Measurements from ENCODE around the gene PAX4.

Gene PAX4

GRCh38 chr7:127588697-127589482 is 29.1 kb downstream of the PAX4 start:
- Histone ChIP-seq H3K36me3 (ENCODE audit: control insufficient read depth, insufficient read depth, low read length) (peaks cover 6% of the 10 kb centered on the region), H3K27me3 (replicated peaks; ENCODE audit: control insufficient read depth, insufficient read depth, low read length) (no peaks in the 10 kb centered on the region), H3K4me3 (replicated peaks; ENCODE audit: low read depth, low read length) (peak overlapping the region; percentile 89)
- peak; percentile 61 for TF ChIP-seq CTCF (IDR thresholded peaks at IDR 0.05; ENCODE audit: insufficient read depth, low read length, poor library complexity, severe bottlenecking)
- DNase-seq (ENCODE audit: extremely low read depth, insufficient read length): peak; percentile 52

GRCh38 chr7:127588019-127588696 is 29.8 kb downstream of the PAX4 start, which contains the start of gene ARF5:
ARF5 (plus strand) TSS chr7:127588411; CDS start chr7:127588499, 88 bp downstream.
- Histone ChIP-seq H3K4me3 (replicated peaks; ENCODE audit: low read depth, low read length) (peak within 1 kb of the TSS; percentile 89), H3K27me3 (replicated peaks; ENCODE audit: control insufficient read depth, insufficient read depth, low read length) (no peaks in the 10 kb centered on the region), H3K36me3 (ENCODE audit: control insufficient read depth, insufficient read depth, low read length) (peaks cover 6% of the 10 kb centered on the region)
- peak; percentile 87 for DNase-seq (ENCODE audit: extremely low read depth, insufficient read length)
- no peak for TF ChIP-seq CTCF (IDR thresholded peaks at IDR 0.05; ENCODE audit: insufficient read depth, low read length, poor library complexity, severe bottlenecking)

- H3K4me3 ChIP-seq (replicated peaks; ENCODE audit: low read depth, low read length): peak overlapping the region; percentile 89
- H3K36me3 ChIP-seq (ENCODE audit: control insufficient read depth, insufficient read depth, low read length): peaks cover 7% of the 10 kb centered on the region
- no peak for TF ChIP-seq CTCF (IDR thresholded peaks at IDR 0.05; ENCODE audit: insufficient read depth, low read length, poor library complexity, severe bottlenecking)
- DNase-seq (ENCODE audit: extremely low read depth, insufficient read length): peak; percentile 20
- H3K27me3 ChIP-seq (replicated peaks; ENCODE audit: control insufficient read depth, insufficient read depth, low read length): no peaks in the 10 kb centered on the region
These were observed 30.3 kb downstream of the PAX4 start for GRCh38 chr7:127587663-127588018.

- Histone ChIP-seq H3K4me3 (replicated peaks; ENCODE audit: low read depth, low read length) (no peak overlapping the region), H3K36me3 (ENCODE audit: control insufficient read depth, insufficient read depth, low read length) (peaks cover 18% of the 10 kb centered on the region), H3K27me3 (replicated peaks; ENCODE audit: control insufficient read depth, insufficient read depth, low read length) (no peaks in the 10 kb centered on the region)
- no peak for TF ChIP-seq CTCF (IDR thresholded peaks at IDR 0.05; ENCODE audit: insufficient read depth, low read length, poor library complexity, severe bottlenecking)
- no peak for DNase-seq (ENCODE audit: extremely low read depth, insufficient read length)
These were observed 31.6 kb downstream of the PAX4 start for GRCh38 chr7:127586346-127586745.

- H3K36me3 ChIP-seq (ENCODE audit: control insufficient read depth, insufficient read depth, low read length): peaks cover 17% of the 10 kb centered on the region
- TF ChIP-seq CTCF (IDR thresholded peaks at IDR 0.05; ENCODE audit: insufficient read depth, low read length, poor library complexity, severe bottlenecking): no peak
- DNase-seq (ENCODE audit: extremely low read depth, insufficient read length): peak; percentile 93
- peak within 1 kb of the TSS; percentile 88 for H3K4me3 ChIP-seq (replicated peaks; ENCODE audit: low read depth, low read length)
- no peaks in the 10 kb centered on the region for H3K27me3 ChIP-seq (replicated peaks; ENCODE audit: control insufficient read depth, insufficient read depth, low read length)
These were observed 32.6 kb downstream of the PAX4 start, which contains the start of gene GCC1 for GRCh38 chr7:127585044-127585953. GCC1 (minus strand) TSS chr7:127585596; CDS start chr7:127585182, 414 bp downstream.

Data from GM06990 (cell line).